HG03520 (cell line): ENCODE data around the gene TMEM51.

Source experiments
- ATAC-seq: cut with Tn5 transposase; IDR thresholded peaks from one replicate; pipeline ENCODE4 v1.9.1; 2021; ENCODE audit warnings: mild to moderate bottlenecking, moderate library complexity; ENCODE audit not compliant: unreplicated experiment

The TMEM51 gene

GRCh38 chr1:15153184-15153841 is at the start of gene TMEM51:
TSS of gene TMEM51 (plus strand) at chr1:15153747. CDS start at chr1:15215088, 61,341 bp downstream.
- no peak for ATAC-seq

GRCh38 chr1:15103906-15104305 is 49.6 kb upstream of the TMEM51 start:
- no peak for ATAC-seq

GRCh38 chr1:15104768-15105167 is 48.8 kb upstream of the TMEM51 start:
- no peak for ATAC-seq

GRCh38 chr1:15106608-15107007 is 46.9 kb upstream of the TMEM51 start:
- no peak for ATAC-seq

GRCh38 chr1:15107058-15107687 is 46.4 kb upstream of the TMEM51 start:
- no peak for ATAC-seq

GRCh38 chr1:15107911-15108310 is 45.6 kb upstream of the TMEM51 start:
- no peak for ATAC-seq

- no peak for ATAC-seq
These were observed 43.2 kb upstream of the TMEM51 start for GRCh38 chr1:15110128-15110866.

- ATAC-seq = no peak
These were observed 42.7 kb upstream of the TMEM51 start for GRCh38 chr1:15110867-15111230.

- ATAC-seq = no peak
These were observed 40.4 kb upstream of the TMEM51 start for GRCh38 chr1:15113146-15113545.

GRCh38 chr1:15114884-15115283 is 38.7 kb upstream of the TMEM51 start:
- no peak for ATAC-seq

GRCh38 chr1:15115542-15116330 is 37.8 kb upstream of the TMEM51 start:
- no peak for ATAC-seq

- no peak for ATAC-seq
These were observed 36.6 kb upstream of the TMEM51 start for GRCh38 chr1:15116966-15117365.

GRCh38 chr1:15117671-15118325 is 35.7 kb upstream of the TMEM51 start:
- no peak for ATAC-seq

- ATAC-seq = no peak
These were observed 35.0 kb upstream of the TMEM51 start for GRCh38 chr1:15118579-15118978.

GRCh38 chr1:15120251-15120945 is 33.1 kb upstream of the TMEM51 start:
- ATAC-seq = no peak

- no peak for ATAC-seq
These were observed 31.2 kb upstream of the TMEM51 start for GRCh38 chr1:15122331-15122730.

- no peak for ATAC-seq
These were observed 30.3 kb upstream of the TMEM51 start for GRCh38 chr1:15123270-15123669.

- no peak for ATAC-seq
These were observed 29.6 kb upstream of the TMEM51 start for GRCh38 chr1:15123925-15124324.

GRCh38 chr1:15124362-15125100 is 29.0 kb upstream of the TMEM51 start:
- no peak for ATAC-seq
